SKM-1 treated with dmso at 0.1 percent for 144 hours (cell line): ENCODE data around the gene MINDY4.

ENCODE experiments used
- DNase-seq: peaks from one replicate; lab custom pipeline; 2025; ENCODE audit not compliant: unreplicated experiment; lab: John Stamatoyannopoulos, UW

MINDY4 gene

DNA sequence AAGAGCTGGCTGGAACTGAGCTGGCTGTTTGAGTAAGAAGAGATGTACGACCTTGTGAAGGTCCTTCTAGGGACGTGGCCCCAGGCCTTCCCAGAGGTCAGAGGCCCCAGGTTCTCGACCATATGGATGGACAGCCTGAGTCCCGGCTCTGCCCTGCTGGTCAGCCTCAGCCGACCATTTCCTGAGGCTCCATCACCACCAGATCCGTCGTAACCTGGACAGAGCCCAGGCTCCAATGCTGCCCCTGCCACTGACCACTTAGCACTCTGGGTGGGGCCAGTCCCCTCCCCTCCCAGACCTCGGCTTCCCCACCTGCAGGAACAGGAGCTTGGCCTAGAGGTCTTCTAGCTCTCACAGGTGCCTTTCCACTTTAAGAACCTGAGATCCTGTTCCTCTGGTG is 29.9 kb upstream of the MINDY4 start:
- no peak for DNase-seq

DNA sequence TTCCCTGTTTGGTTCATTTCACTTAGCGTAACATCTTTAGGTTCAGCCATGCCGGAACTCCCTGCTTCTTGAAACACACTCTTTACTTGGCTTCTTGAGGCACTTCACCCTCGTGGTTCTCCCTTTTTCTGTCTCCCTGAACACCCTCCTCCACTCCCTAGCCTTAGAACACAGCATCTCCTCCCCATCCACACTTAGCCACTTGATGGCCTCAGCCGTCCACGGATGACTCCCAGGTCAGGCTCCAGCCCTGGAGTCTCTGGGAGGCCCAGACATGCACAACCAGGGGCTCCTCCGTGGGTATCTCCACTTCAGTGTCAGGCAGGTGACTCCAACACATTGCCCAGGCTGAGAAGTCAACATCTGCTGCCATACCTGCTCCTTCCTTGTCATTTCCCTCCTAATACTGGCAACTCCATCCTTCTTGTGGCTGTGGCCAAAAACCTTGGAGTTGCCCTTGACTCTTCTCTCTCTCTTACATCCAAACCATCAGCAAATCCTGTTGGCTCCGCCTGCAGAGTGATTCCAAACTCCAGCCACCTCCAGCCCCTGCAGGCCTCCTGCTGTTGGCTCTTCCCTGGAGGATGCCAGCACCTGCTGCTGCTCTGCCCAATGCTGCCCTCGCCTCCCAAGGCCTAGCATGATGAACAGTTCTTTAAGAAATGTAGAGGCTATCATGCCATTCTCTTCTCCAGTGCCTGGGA is 27.7 kb upstream of the MINDY4 start:
- no peak for DNase-seq

DNA sequence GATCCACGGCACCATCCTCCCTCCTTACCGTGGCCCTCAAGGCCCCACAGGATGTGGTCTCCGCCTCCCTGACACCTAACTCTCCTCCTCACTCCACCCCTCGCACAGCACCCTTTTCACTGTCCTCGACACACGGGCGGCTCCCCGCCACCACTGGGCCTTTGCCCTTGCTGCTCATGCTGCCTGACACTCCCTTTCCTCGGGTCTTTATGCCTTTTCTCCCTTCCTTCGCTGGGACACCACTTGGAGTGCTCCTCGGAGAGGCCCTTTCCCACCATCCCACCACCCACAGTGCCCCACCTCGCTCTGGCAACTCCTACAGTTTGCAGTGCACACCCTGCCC is 27.2 kb upstream of the MINDY4 start:
- no peak for DNase-seq

DNA sequence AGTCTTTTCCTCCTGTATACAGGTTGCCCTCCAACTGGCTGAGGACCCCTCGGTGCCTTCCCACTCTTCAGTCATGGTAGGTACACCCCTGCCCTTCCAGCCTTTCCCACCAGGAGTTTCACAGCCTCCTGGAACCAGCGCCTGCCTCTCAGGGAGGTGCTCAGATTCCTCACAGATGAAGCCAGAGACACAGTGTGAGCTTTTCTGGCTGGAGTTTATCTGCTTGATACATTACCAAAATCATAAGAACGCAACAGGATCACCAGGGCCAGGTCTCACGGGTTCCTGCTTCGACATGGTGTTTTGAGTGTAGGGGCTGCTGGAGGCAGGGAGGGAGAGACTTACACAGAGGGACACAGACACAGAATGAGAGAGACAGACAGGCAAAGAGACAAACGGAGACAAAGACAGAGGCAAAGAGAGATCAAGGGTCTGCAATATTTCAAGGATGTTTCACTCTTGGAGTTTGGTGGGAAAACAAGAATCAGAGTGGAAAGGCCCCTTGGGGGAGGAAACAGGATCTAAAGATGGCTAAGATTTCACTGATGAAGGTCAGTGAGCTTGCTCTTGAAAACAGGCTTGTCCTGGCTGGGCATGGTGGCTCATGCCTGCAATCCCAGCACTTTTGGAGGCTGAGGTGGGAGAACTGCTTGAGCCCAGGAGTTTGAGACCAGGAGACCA is 25.8 kb upstream of the MINDY4 start:
- DNase-seq, result no peak

DNA sequence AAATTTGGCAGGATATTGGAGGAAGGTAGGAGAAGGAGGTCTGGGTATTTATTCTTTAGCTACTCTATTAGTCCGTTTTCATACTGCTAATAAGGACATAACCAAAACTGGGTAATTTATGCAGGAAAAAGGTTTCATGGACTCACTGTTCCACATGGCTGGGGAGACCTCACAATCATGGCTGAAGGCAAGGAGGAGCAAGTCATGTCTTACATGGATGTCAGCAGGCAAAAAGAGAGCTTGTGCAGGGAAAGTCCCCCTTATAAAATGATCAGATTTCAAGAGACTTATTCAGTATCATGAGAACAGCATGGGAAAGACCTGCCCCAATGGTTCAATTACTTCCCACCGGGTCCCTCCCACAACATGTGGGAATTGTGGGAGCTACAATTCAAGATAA is 21.2 kb upstream of the MINDY4 start:
- no peak for DNase-seq

- no peak for DNase-seq
Observed at GRCh38 chr7:30750683-30751650, 20.2 kb upstream of the MINDY4 start.

GRCh38 chr7:30751696-30752273 is 19.4 kb upstream of the MINDY4 start, which contains the start of gene INMT:
INMT (plus strand) TSS chr7:30752135; CDS start chr7:30752151, 16 bp downstream.
- DNase-seq, result no peak

DNA sequence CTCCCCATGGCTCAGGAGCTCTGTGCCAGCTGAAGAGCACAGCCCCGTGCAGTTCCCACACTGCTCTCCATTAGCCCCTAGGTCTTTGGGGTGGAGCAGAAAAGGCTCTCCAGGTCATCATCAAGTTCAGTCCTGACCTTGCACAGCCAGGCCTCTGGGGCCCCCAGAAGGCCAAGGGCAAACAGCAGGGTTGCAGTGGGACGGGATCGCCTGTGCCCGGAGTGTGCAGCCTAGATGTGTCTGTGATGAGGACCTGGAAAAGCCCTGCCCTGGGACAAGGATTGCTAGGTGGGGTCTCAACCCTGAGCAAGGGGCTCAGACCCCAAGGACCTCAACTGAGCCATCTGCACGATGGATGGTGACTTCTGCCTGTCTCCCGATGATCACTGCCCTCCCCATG is 18.7 kb upstream of the MINDY4 start:
- DNase-seq, result no peak

- no peak for DNase-seq
Observed at GRCh38 chr7:30752979-30753378, 18.2 kb upstream of the MINDY4 start.

- DNase-seq, result no peak
Observed at GRCh38 chr7:30754315-30754877, 16.8 kb upstream of the MINDY4 start.

DNA sequence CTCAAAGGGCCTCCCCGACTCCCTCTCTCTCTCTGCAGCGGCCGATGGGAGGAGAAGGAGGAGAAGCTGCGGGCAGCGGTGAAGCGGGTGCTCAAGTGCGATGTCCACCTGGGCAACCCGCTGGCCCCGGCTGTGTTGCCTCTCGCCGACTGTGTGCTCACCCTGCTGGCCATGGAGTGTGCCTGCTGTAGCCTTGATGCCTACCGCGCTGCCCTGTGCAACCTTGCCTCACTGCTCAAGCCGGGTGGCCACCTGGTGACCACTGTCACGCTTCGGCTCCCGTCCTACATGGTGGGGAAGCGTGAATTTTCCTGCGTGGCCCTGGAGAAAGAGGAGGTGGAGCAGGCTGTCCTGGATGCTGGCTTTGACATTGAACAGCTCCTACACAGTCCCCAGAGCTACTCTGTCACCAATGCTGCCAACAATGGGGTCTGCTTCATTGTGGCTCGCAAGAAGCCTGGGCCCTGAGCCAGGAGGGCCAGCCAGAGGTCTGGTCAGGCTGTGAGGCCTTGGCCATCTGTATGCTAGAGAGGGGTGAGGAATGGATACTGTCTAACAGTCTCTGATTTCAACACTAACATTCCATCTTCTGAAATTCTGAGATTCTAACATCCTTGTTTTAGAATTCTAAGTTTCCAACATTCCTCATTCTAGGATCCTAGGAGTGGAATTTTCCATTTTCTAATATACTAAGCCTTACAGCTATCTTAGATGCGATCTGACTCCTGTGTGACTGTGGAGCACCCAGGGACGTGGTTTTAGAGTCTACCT is 15.6 kb upstream of the MINDY4 start:
- no peak for DNase-seq

- no peak for DNase-seq
Observed at GRCh38 chr7:30757342-30757692, 13.9 kb upstream of the MINDY4 start.

DNA sequence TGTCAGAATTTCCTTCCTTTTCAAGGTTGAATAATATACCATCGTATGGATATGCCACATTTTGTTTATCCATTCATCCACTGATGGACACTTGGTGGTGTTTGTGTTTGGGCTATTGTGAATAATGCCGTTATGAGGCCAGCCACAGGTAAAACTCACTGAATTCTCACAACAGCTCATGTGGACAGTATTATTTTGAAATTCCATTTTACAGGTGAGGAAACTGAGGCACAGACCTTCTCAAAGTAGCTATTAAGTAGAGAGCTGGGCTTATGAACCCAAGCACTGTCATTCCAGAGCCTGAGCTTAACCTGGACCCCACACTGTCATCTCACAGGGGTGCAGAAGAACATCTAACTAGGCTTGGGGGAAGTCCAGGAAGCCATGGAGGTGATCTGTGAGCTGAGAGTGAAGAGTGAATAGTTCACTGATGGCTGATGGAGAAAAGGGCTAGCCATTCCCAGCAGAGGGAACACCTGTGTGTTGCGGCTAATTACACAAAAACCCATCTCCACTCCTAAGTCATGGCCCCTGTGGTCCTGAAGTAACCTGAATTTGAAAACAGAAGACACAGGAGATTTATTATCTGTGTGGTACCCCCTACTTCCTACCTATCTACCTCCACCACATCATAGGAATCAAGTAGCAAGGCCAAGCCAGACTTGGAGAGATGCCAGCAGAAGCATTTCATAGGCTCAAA is 10.6 kb upstream of the MINDY4 start:
- no peak for DNase-seq

- no peak for DNase-seq
Observed at GRCh38 chr7:30761214-30762156, 9.7 kb upstream of the MINDY4 start.

DNA sequence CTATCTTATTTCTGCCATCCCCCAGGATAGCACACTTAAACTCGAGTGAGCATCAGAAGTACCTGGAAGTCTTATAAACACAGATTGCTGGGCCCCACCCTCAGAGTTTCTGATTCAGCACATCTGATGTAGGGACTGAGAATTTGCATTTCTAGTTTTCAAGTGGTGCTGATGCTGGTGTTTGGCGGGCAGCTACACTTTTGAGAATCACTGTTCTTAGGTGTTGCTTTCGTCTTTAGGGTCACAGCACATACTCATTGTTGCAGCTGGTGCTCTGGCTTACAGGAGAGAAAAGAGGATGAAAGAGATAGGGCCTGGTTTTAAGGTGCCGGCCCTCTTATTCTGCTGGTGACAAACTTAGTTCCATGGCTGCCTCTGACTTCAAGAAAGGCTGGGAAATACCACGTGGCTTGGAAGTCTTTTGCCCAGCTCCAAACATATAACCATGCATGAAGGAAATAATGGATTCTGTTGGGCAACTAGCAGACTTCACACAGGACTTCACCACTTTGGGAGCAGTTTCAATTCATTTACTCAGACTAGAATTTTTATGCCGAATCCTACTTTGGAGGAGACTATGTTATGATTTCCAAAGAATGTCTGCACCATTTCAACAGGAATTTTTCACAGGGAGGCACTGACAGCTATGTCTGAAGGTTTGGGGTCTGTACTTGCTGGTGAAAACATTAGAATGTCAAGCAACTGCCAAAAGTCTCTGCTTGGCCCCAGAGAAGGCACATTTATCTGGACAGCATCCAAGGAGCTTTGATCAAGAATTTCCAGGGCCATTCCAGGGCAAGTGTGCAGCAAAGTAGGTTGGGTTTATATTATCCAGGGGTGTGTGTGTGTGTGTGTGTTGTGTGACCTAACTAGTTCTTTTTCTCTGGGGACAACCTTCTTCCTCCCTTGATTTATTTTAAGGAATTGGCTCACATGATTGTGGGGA is 6.9 kb upstream of the MINDY4 start:
- no peak for DNase-seq

DNA sequence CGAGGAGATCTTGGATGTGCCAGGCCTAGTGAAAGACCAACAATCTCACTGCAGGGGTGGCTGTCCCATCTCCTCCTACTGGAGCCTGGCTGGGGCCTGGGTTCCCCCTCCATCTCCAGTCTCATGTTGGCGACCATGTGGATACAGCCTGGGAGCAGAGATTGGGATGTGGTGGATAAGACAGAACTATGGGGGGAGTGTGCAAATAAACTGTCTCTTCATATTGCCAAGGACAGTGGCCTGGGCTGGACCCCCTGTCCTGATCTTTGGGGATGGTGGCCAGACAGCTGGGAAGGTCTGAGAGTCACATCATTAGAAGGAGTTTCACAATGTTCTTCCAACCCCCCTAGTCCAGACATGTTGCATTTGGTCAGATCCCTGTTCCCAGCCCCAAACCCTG is 5.8 kb upstream of the MINDY4 start:
- no peak for DNase-seq

DNA sequence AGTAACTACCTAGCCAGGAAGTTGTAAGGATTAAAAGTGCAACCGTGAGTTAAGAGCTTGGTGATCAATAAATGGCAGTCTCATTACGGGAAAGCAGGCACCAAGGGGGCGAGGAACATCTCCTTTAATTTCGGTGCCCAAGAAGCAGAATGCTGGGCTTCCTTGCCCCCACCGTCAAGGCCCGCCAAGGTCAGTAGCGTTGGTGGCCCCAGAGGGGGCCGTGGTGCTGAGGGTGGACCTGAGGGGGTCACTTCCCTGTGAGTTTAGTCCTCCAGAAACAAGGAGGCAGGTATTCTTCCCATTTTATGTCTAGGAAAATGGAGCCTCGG is 408 bp upstream of the MINDY4 start:
- no peak for DNase-seq
